ENCODE data around the gene SCAMP2. TPM values are rescaled to one million over a fixed set of nuclear protein-coding genes. Genes with fewer than 3 reads are reported as not detected.
A peak's percentile ranks its signal among the peaks of the same experiment; 100 is the strongest.

The SCAMP2 gene
- total RNA-seq, 1 donor from 2014 or later, result 15.7 TPM

- H3K4me3 ChIP-seq (ENCODE audit: low read length in 3 of 3), result no peak overlapping the region
- no peak overlapping the region for H3K27ac ChIP-seq (ENCODE audit: low read depth, low read length)
- peaks cover 16 to 24% (median 21%) of the 10 kb centered on the region in 3 donors for H3K36me3 ChIP-seq (ENCODE audit: control insufficient read depth in 3 of 3, insufficient read depth in 3 of 3, low read length in 3 of 3)
Measured at GRCh38 chr15:74804935-74805334, 68.2 kb downstream of the SCAMP2 start.

GRCh38 chr15:74802862-74803447 lies 70.2 kb downstream of the SCAMP2 start:
- Histone ChIP-seq H3K9ac (ENCODE audit: low read depth in 1 of 3, low read length in 3 of 3) (no peak overlapping the region), H3K27ac (ENCODE audit: low read depth, low read length) (no peak overlapping the region), H3K4me3 (ENCODE audit: low read length in 3 of 3) (no peak overlapping the region), H3K36me3 (ENCODE audit: control insufficient read depth in 3 of 3, insufficient read depth in 3 of 3, low read length in 3 of 3) (peaks cover 24 to 36% (median 26%) of the 10 kb centered on the region in 3 donors), H3K27me3 (ENCODE audit: control insufficient read depth in 3 of 3, insufficient read depth in 3 of 3, low read length in 3 of 3) (no peaks in the 10 kb centered on the region), H3K4me1 (ENCODE audit: control insufficient read depth in 3 of 3, insufficient read depth in 3 of 3, low read length in 3 of 3) (peaks cover 13 to 27% (median 24%) of the 10 kb centered on the region in 3 donors), H3K9me3 (ENCODE audit: control insufficient read depth in 3 of 3, low read length in 3 of 3) (no peaks in the 10 kb centered on the region)

More at GRCh38 chr15:74804935-74805334, 68.2 kb downstream of the SCAMP2 start:
- Histone ChIP-seq H3K27me3 (ENCODE audit: control insufficient read depth in 3 of 3, insufficient read depth in 3 of 3, low read length in 3 of 3) (no peaks in the 10 kb centered on the region), H3K9me3 (ENCODE audit: control insufficient read depth in 3 of 3, low read length in 3 of 3) (no peaks in the 10 kb centered on the region), H3K4me1 (ENCODE audit: control insufficient read depth in 3 of 3, insufficient read depth in 3 of 3, low read length in 3 of 3) (peaks cover 2 to 14% (median 4%) of the 10 kb centered on the region in 3 donors), H3K9ac (ENCODE audit: low read depth in 1 of 3, low read length in 3 of 3) (peak overlapping the region in 1 of 3 donors; percentile 40)

- H3K9ac ChIP-seq (ENCODE audit: low read depth in 1 of 3, low read length in 3 of 3), result no peak overlapping the region
- H3K27ac ChIP-seq (ENCODE audit: low read depth, low read length), result no peak overlapping the region
- H3K36me3 ChIP-seq (ENCODE audit: control insufficient read depth in 3 of 3, insufficient read depth in 3 of 3, low read length in 3 of 3), result peaks cover 24 to 36% (median 26%) of the 10 kb centered on the region in 3 donors
Measured at GRCh38 chr15:74802290-74802689, 70.9 kb downstream of the SCAMP2 start.

GRCh38 chr15:74801311-74801997 lies 71.7 kb downstream of the SCAMP2 start:
- H3K27me3 ChIP-seq (ENCODE audit: control insufficient read depth in 3 of 3, insufficient read depth in 3 of 3, low read length in 3 of 3), result no peaks in the 10 kb centered on the region
- no peak overlapping the region for H3K27ac ChIP-seq (ENCODE audit: low read depth, low read length)
- H3K4me1 ChIP-seq (ENCODE audit: control insufficient read depth in 3 of 3, insufficient read depth in 3 of 3, low read length in 3 of 3), result peaks cover 14 to 30% (median 27%) of the 10 kb centered on the region in 3 donors
- H3K9me3 ChIP-seq (ENCODE audit: control insufficient read depth in 3 of 3, low read length in 3 of 3), result no peaks in the 10 kb centered on the region
- H3K36me3 ChIP-seq (ENCODE audit: control insufficient read depth in 3 of 3, insufficient read depth in 3 of 3, low read length in 3 of 3), result peaks cover 24 to 36% (median 26%) of the 10 kb centered on the region in 3 donors
- no peak overlapping the region for H3K9ac ChIP-seq (ENCODE audit: low read depth in 1 of 3, low read length in 3 of 3)
- H3K4me3 ChIP-seq (ENCODE audit: low read length in 3 of 3), result no peak overlapping the region

More at GRCh38 chr15:74802290-74802689, 70.9 kb downstream of the SCAMP2 start:
- H3K27me3 ChIP-seq (ENCODE audit: control insufficient read depth in 3 of 3, insufficient read depth in 3 of 3, low read length in 3 of 3), result no peaks in the 10 kb centered on the region
- H3K4me1 ChIP-seq (ENCODE audit: control insufficient read depth in 3 of 3, insufficient read depth in 3 of 3, low read length in 3 of 3), result peaks cover 14 to 30% (median 27%) of the 10 kb centered on the region in 3 donors
- no peak overlapping the region for H3K4me3 ChIP-seq (ENCODE audit: low read length in 3 of 3)
- H3K9me3 ChIP-seq (ENCODE audit: control insufficient read depth in 3 of 3, low read length in 3 of 3), result no peaks in the 10 kb centered on the region

- no peak overlapping the region for H3K27ac ChIP-seq (ENCODE audit: low read depth, low read length)
- H3K36me3 ChIP-seq (ENCODE audit: control insufficient read depth in 3 of 3, insufficient read depth in 3 of 3, low read length in 3 of 3), result peaks cover 24 to 36% (median 26%) of the 10 kb centered on the region in 3 donors
- H3K4me3 ChIP-seq (ENCODE audit: low read length in 3 of 3), result no peak overlapping the region
Measured at GRCh38 chr15:74800559-74801094, 72.5 kb downstream of the SCAMP2 start.

GRCh38 chr15:74799856-74800558 lies 73.2 kb downstream of the SCAMP2 start:
- peaks cover 14 to 30% (median 27%) of the 10 kb centered on the region in 3 donors for H3K4me1 ChIP-seq (ENCODE audit: control insufficient read depth in 3 of 3, insufficient read depth in 3 of 3, low read length in 3 of 3)
- H3K27ac ChIP-seq (ENCODE audit: low read depth, low read length), result no peak overlapping the region
- peaks cover 24 to 36% (median 27%) of the 10 kb centered on the region in 3 donors for H3K36me3 ChIP-seq (ENCODE audit: control insufficient read depth in 3 of 3, insufficient read depth in 3 of 3, low read length in 3 of 3)
- H3K9ac ChIP-seq (ENCODE audit: low read depth in 1 of 3, low read length in 3 of 3), result peak overlapping the region in 1 of 3 donors; percentile 68
- H3K4me3 ChIP-seq (ENCODE audit: low read length in 3 of 3), result no peak overlapping the region
- H3K27me3 ChIP-seq (ENCODE audit: control insufficient read depth in 3 of 3, insufficient read depth in 3 of 3, low read length in 3 of 3), result no peaks in the 10 kb centered on the region
- H3K9me3 ChIP-seq (ENCODE audit: control insufficient read depth in 3 of 3, low read length in 3 of 3), result no peaks in the 10 kb centered on the region

More at GRCh38 chr15:74800559-74801094, 72.5 kb downstream of the SCAMP2 start:
- H3K9ac ChIP-seq (ENCODE audit: low read depth in 1 of 3, low read length in 3 of 3), result no peak overlapping the region
- no peaks in the 10 kb centered on the region for H3K9me3 ChIP-seq (ENCODE audit: control insufficient read depth in 3 of 3, low read length in 3 of 3)
- H3K4me1 ChIP-seq (ENCODE audit: control insufficient read depth in 3 of 3, insufficient read depth in 3 of 3, low read length in 3 of 3), result peaks cover 14 to 30% (median 27%) of the 10 kb centered on the region in 3 donors
- no peaks in the 10 kb centered on the region for H3K27me3 ChIP-seq (ENCODE audit: control insufficient read depth in 3 of 3, insufficient read depth in 3 of 3, low read length in 3 of 3)

GRCh38 chr15:74799255-74799855 lies 73.8 kb downstream of the SCAMP2 start:
- Histone ChIP-seq H3K36me3 (ENCODE audit: control insufficient read depth in 3 of 3, insufficient read depth in 3 of 3, low read length in 3 of 3) (peaks cover 24 to 36% (median 28%) of the 10 kb centered on the region in 3 donors), H3K4me1 (ENCODE audit: control insufficient read depth in 3 of 3, insufficient read depth in 3 of 3, low read length in 3 of 3) (peaks cover 14 to 30% (median 27%) of the 10 kb centered on the region in 3 donors), H3K27ac (ENCODE audit: low read depth, low read length) (no peak overlapping the region)

GRCh38 chr15:74798388-74799254 lies 74.5 kb downstream of the SCAMP2 start:
- Histone ChIP-seq H3K27ac (ENCODE audit: low read depth, low read length) (no peak overlapping the region), H3K9ac (ENCODE audit: low read depth in 1 of 3, low read length in 3 of 3) (peak overlapping the region; percentile 27 to 69 (median 33)), H3K4me1 (ENCODE audit: control insufficient read depth in 3 of 3, insufficient read depth in 3 of 3, low read length in 3 of 3) (peaks cover 14 to 30% (median 27%) of the 10 kb centered on the region in 3 donors), H3K27me3 (ENCODE audit: control insufficient read depth in 3 of 3, insufficient read depth in 3 of 3, low read length in 3 of 3) (no peaks in the 10 kb centered on the region), H3K9me3 (ENCODE audit: control insufficient read depth in 3 of 3, low read length in 3 of 3) (no peaks in the 10 kb centered on the region), H3K4me3 (ENCODE audit: low read length in 3 of 3) (no peak overlapping the region), H3K36me3 (ENCODE audit: control insufficient read depth in 3 of 3, insufficient read depth in 3 of 3, low read length in 3 of 3) (peaks cover 19 to 32% (median 28%) of the 10 kb centered on the region in 3 donors)

More at GRCh38 chr15:74799255-74799855, 73.8 kb downstream of the SCAMP2 start:
- H3K4me3 ChIP-seq (ENCODE audit: low read length in 3 of 3), result no peak overlapping the region
- no peaks in the 10 kb centered on the region for H3K9me3 ChIP-seq (ENCODE audit: control insufficient read depth in 3 of 3, low read length in 3 of 3)
- peak overlapping the region in 2 of 3 donors; percentile 21 to 69 for H3K9ac ChIP-seq (ENCODE audit: low read depth in 1 of 3, low read length in 3 of 3)
- H3K27me3 ChIP-seq (ENCODE audit: control insufficient read depth in 3 of 3, insufficient read depth in 3 of 3, low read length in 3 of 3), result no peaks in the 10 kb centered on the region

Data from skeletal muscle tissue (tissue), 4 donors.